NCI-H526 (cell line): ENCODE results near the gene ASIC4.
A peak's percentile ranks its signal among the peaks of the same experiment; 100 is the strongest.

ENCODE experiments used
- DNase-seq, 2 experiments: peaks; one replicate each; lab custom pipeline; 2025; lab: John Stamatoyannopoulos, UW

ASIC4 gene

GRCh38 chr2:219497495-219498279, 16.6 kb upstream of the ASIC4 start:
- peak in 1 of 2 experiments; percentile 54 for DNase-seq

- peak; percentile 96 to 98 for DNase-seq
These were observed 15.8 kb upstream of the ASIC4 start, which contains the start of gene GMPPA for GRCh38 chr2:219498280-219499057. TSS of gene GMPPA (plus strand) at chr2:219498891. CDS start at chr2:219499976, 1,085 bp downstream.

- no peak for DNase-seq
These were observed 15.3 kb upstream of the ASIC4 start for GRCh38 chr2:219499058-219499307.

GRCh38 chr2:219499555-219499954, 14.7 kb upstream of the ASIC4 start:
- no peak for DNase-seq

GRCh38 chr2:219500135-219500534, 14.1 kb upstream of the ASIC4 start:
- no peak for DNase-seq

- DNase-seq, result no peak
These were observed 12.4 kb upstream of the ASIC4 start for GRCh38 chr2:219501849-219502248.

GRCh38 chr2:219502618-219503017, 11.7 kb upstream of the ASIC4 start:
- no peak for DNase-seq

- DNase-seq, result no peak
These were observed 8.7 kb upstream of the ASIC4 start for GRCh38 chr2:219505585-219505984.

- DNase-seq, result no peak
These were observed 8.0 kb upstream of the ASIC4 start for GRCh38 chr2:219506153-219506801.

GRCh38 chr2:219506802-219507526, 7.3 kb upstream of the ASIC4 start:
- DNase-seq, result no peak

GRCh38 chr2:219507581-219508443, 6.5 kb upstream of the ASIC4 start:
- no peak for DNase-seq

GRCh38 chr2:219508444-219508734, 5.9 kb upstream of the ASIC4 start:
- no peak for DNase-seq

- no peak for DNase-seq
These were observed 5.1 kb upstream of the ASIC4 start for GRCh38 chr2:219508971-219509779.

- DNase-seq, result peak in 1 of 2 experiments; percentile 79
These were observed 4.3 kb upstream of the ASIC4 start for GRCh38 chr2:219509780-219510511.

GRCh38 chr2:219510512-219511135, 3.7 kb upstream of the ASIC4 start:
- no peak for DNase-seq

- DNase-seq, result peak; percentile 12 to 81
These were observed 2.5 kb upstream of the ASIC4 start for GRCh38 chr2:219511547-219512325.

- DNase-seq, result no peak
These were observed 1.6 kb upstream of the ASIC4 start for GRCh38 chr2:219512524-219513216.

- peak in 1 of 2 experiments; percentile 24 for DNase-seq
These were observed 495 bp upstream of the ASIC4 start for GRCh38 chr2:219513787-219514186.
